ENCODE results near the gene ZNF273.

DNA sequence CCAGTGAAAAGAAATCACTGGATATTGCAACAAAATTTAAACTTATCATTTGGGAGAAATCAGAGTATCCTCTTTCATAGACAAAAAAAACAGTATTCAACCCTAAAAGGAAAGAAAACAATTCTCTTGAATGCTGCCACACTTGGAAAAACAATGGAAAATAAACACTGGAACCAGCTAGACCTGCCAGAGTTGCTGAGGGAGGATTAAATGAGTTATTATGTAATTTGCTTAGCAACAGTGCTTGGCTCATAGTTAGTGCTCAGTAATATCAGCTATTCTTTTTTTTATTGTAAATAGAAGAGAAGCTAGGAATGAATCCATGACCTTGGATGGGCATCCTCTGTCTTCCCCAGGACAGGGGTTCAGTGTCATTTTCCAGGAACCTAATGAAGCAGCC is 11.0 kb upstream of the ZNF273 start:
- TF ChIP-seq POLR2A (IDR thresholded peaks at IDR 0.05) (no peak), CTCF (IDR thresholded peaks at IDR 0.05) (no peak), EP300 (IDR thresholded peaks at IDR 0.05) (no peak)
